Large intestine (tissue), 3 donors: Measurements from ENCODE around the gene KRTAP2-2. TPM values are rescaled to one million over a fixed set of nuclear protein-coding genes. Genes with fewer than 3 reads are reported as not detected.
"Not testable (repeated sequence)": the region's sequence is repeated elsewhere in the genome, so short reads cannot be mapped to it uniquely, and the experiment has no call there.

Experiments used
- DNase-seq, 2 donors: peaks; one replicate each; pipeline versions ENCODE4 v3.0.0 to v3.0.0-alpha.2; 2013
- H3K27ac ChIP-seq: one replicate; pipeline ENCODE4 v1.5.1; 2013; ENCODE audit warnings: low read length
- H3K27me3 ChIP-seq: 2 replicates; pipeline ENCODE4 v1.6.1; 2013; ENCODE audit warnings: low read length; ENCODE audit not compliant: control insufficient read depth, insufficient read depth
- H3K36me3 ChIP-seq: 2 replicates; pipeline ENCODE4 v1.6.1; 2013; ENCODE audit warnings: low read length; ENCODE audit not compliant: control insufficient read depth, insufficient read depth
- H3K4me1 ChIP-seq: one replicate; pipeline ENCODE4 v1.6.1; 2013; ENCODE audit warnings: low read length; ENCODE audit not compliant: control insufficient read depth, insufficient read depth
- H3K4me3 ChIP-seq: one replicate; pipeline ENCODE4 v1.5.1; 2013; ENCODE audit warnings: low read length
- H3K9me3 ChIP-seq: one replicate; pipeline ENCODE4 v1.6.1; 2013; ENCODE audit warnings: mild to moderate bottlenecking, low read depth, low read length, moderate library complexity; ENCODE audit not compliant: control insufficient read depth
- WGBS: methylation state at CpG from one replicate; pipeline ENCODE4 v1.1.5; 2013; ENCODE audit warnings: low lambda C conversion rate; ENCODE audit not compliant: insufficient coverage; 5-methylcytosine and 5-hydroxymethylcytosine counted together
- polyA plus RNA-seq: library from polyadenylated mRNA; unstranded; fragments of 120-200 nt; gene quantifications from one replicate; pipeline ENCODE4 v1.2.1, GENCODE V29; 2013

KRTAP2-2 gene
- polyA plus RNA-seq, 1 donor = not detected

DNA sequence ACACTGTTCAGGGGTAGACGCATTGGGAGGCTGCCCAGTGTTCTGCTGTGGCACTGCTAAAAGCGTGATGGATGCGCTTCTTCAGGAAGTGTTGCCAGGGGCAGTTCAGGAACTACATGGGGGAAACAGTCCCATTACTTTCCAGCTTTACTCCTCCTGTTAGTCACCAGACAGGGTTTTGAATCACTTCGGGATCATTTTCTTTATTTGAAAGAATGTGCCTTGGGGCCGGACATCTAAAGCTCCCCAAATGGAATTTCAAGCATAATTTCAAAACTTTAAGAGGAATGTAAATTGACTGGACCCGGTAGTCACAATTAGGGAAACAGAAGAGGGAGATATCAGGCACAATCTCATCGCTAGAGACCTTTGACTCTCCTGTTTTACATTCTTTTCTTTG lies 6.6 kb downstream of the KRTAP2-2 start:
- Histone ChIP-seq H3K36me3 (no peaks in the 10 kb centered on the region), H3K4me3 (no peak overlapping the region), H3K9me3 (no peaks in the 10 kb centered on the region), H3K27ac (no peak overlapping the region), H3K4me1 (no peaks in the 10 kb centered on the region), H3K27me3 (peaks cover 20% of the 10 kb centered on the region)
- 52% methylated on average over 2 of the region's 7 CpGs for WGBS
- DNase-seq = no peak

DNA sequence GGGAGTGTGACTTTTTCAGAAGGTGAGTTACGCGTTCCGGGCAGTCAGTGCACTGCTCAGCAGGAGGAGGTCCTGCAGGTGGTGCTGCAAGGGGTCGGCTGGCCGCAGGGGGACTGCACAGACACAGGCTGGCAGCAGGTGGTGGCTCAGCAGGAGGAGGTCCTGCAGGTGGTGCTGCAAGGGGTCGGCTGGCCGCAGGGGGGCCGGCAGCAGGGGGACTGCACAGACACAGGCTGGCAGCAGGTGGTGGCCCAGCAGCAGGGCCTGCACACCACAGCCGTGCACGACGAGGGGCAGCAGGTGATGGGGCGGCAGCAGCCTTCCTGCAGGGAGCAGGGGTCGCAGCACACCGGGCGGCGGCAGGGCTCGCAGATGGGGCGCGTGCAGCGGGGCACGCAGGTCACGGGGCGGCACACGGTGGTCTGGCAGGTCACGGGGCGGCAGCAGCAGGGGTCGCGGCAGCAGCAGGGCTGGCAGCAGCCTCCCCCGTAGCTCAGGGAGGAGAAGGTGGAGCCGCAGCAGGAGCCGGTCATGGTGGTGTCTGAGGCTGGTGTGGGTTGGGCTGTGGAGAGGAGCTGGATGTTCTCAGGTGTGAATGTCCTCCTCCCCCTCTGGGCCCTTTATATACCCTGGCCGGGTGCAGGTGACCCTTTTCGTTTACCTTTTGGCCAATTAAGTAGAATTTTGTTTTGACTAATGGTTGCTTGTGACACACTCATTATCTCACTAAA lies 8.1 kb downstream of the KRTAP2-2 start, which contains the start of gene KRTAP2-1:
Gene KRTAP2-1, minus strand, starts transcription at position 582 of the 731 bp plus-strand sequence. Its CDS starts 49 bp downstream, at position 533.
- H3K4me1 ChIP-seq, DNase-seq, H3K4me3 ChIP-seq, H3K36me3 ChIP-seq, H3K9me3 ChIP-seq, H3K27ac ChIP-seq: not testable (repeated sequence)
- peaks cover 20% of the 10 kb centered on the region for H3K27me3 ChIP-seq
- no CpG with 5 or more reads among the region's 33 CpGs for WGBS

DNA sequence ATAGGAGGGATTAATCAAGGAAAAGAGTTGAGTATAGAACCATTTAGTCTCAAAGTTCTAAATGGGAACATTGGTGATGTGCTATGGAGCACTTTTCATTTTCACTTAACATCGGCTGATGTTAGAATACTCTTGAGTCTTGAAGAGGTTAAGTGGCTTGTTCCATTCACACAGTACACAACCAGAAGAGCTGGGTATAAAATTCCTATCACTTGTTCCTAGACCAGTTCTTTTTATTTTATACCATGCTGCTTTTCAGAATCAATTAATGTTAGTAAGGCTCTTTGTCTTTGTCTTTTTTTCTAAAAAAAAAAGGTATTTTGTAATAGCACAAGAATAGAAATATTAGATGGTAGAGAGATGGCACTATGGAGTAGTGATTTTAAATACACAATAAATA lies 12.1 kb downstream of the KRTAP2-2 start:
- no peak for DNase-seq
- WGBS = 100% methylated on average over 1 of the region's 1 CpG
- Histone ChIP-seq H3K9me3 (no peaks in the 10 kb centered on the region), H3K4me1 (no peaks in the 10 kb centered on the region), H3K4me3 (no peak overlapping the region), H3K27me3 (peaks cover 16% of the 10 kb centered on the region), H3K36me3 (no peaks in the 10 kb centered on the region), H3K27ac (no peak overlapping the region)

DNA sequence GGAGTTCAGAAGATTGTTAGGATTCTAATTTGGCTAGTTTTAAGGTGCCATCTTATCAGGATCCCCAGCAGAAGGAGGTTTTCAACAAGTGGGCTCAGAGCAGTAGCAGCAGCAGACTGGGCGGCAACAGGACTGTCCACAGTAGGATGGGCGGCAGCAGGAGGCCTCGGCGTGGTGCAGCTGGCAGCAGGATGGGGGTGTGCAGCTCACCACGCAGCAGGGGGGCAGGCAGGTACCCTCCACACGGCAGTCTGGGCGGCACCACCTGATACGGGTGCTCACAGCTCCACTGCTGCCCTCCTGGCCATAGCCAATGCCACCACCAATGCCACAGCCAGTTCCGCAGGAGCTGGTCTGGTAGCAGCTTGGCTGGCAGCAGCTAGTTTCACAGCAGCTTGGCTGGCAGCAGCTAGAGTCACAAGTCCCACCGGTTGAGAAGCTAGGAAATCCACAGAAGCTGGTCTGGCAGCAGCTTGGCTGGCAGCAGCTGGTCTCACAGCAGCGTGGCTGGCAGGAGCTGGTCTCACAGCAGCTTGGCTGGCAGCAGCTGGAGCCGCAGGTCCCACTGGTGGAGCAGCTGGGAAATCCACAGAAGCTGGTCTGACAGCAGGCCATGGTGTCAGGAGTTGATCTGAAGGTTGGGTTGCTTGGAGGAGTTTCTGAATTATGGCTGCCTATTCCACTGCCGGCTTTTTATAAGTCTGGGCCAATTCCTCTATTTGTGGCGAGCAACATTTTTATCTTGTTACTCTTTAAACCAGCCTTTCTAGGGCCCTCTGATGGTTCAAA lies 14.1 kb downstream of the KRTAP2-2 start, which contains the start of gene KRTAP1-1:
Gene KRTAP1-1, minus strand, starts transcription at position 668 of the 789 bp plus-strand sequence. Its CDS starts 53 bp downstream, at position 615.
- H3K36me3 ChIP-seq, H3K4me1 ChIP-seq, H3K27ac ChIP-seq, H3K4me3 ChIP-seq, H3K27me3 ChIP-seq, H3K9me3 ChIP-seq, DNase-seq: not testable (repeated sequence)
- WGBS = no CpG with 5 or more reads among the region's 14 CpGs

DNA sequence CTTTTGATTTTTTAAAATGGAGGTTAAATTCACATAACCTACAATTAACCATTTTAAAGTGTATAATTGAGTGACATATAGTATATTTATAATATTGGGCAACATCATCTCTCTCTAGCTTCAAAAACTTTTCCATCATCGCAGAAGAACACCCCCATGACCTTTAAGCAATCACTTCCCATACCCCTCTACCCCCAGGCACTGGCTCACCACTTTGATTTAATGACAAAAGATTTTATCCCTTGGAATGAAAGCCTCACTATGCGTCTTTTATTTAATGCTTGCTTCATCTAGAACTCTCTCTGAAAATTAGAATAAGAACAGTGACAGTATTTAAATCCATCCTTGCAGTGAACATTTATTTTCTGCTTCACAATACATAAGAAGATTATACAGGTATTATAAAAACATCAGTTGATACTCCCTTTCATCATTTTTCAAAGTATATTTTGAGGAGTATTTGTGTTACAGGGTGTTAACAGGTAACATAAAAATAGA lies 17.1 kb downstream of the KRTAP2-2 start:
- Histone ChIP-seq H3K27me3 (peaks cover 3% of the 10 kb centered on the region), H3K4me3 (no peak overlapping the region), H3K4me1 (no peaks in the 10 kb centered on the region), H3K27ac (no peak overlapping the region), H3K36me3 (no peaks in the 10 kb centered on the region), H3K9me3 (no peaks in the 10 kb centered on the region)
- WGBS = no CpG with 5 or more reads among the region's 2 CpGs
- DNase-seq = no peak

DNA sequence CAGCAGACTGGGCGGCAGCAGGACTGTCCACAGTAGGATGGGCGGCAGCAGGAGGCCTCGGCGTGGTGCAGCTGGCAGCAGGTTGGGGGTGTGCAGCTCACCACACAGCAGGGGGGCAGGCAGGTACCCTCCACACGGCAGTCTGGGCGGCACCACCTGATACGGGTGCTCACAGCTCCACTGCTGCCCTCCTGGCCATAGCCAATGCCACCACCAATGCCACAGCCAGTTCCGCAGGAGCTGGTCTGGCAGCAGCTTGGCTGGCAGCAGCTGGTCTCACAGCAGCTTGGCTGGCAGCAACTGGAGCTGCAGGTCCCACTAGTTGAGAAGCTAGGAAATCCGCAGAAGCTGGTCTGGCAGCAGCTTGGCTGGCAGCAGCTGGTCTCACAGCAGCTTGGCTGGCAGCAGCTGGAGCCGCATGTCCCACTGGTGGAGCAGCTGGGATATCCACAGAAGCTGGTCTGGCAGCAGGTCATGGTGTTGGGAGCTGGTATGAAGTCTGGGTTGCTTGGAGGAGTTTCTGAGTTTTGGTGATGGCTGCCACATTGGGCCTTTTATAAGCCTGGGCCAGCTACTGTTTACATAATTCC lies 20.6 kb downstream of the KRTAP2-2 start, which contains the start of gene KRTAP1-3:
Gene KRTAP1-3, minus strand, starts transcription at position 529 of the 590 bp plus-strand sequence. Its CDS starts 53 bp downstream, at position 476.
- WGBS = no CpG with 5 or more reads among the region's 10 CpGs
- not testable (repeated sequence) for H3K27me3 ChIP-seq, DNase-seq, H3K4me3 ChIP-seq, H3K9me3 ChIP-seq, H3K27ac ChIP-seq, H3K4me1 ChIP-seq, H3K36me3 ChIP-seq

DNA sequence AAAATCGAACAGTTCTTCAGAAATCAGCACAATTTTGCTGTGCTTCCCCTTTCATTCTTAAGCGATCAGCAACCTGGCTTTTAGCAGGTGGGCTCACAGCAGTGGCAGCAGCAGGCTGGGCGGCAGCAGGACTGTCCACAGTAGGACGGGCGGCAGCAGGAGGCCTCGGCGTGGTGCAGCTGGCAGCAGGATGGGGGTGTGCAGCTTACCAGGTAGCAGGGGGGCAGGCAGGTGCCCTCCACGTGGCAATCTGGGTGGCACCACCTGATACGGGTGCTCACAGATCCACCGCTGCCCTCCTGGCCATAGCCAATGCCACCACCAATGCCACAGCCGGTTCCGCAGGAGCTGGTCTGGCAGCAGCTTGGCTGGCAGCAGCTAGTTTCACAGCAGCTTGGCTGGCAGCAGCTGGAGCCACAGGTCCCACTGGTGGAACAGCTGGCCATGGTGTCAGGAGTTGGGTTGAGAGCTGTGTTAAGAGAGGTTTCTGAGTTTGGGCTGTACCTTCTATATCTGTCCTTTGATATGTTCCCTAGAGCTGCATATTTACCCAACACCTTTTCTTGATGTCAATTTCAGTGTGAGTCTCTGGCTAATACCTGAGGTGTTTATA lies 25.3 kb downstream of the KRTAP2-2 start, which contains the start of gene KRTAP1-4:
Gene KRTAP1-4, minus strand, starts transcription at position 563 of the 613 bp plus-strand sequence. Its CDS starts 117 bp downstream, at position 446.
- no peaks in the 10 kb centered on the region for H3K27me3 ChIP-seq
- H3K36me3 ChIP-seq = no peaks in the 10 kb centered on the region
- no peaks in the 10 kb centered on the region for H3K4me1 ChIP-seq
- WGBS = no CpG with 5 or more reads among the region's 12 CpGs
- no peak for DNase-seq
- no peaks in the 10 kb centered on the region for H3K9me3 ChIP-seq
- H3K4me3 ChIP-seq = no peak within 1 kb of the TSS
- H3K27ac ChIP-seq = no peak within 1 kb of the TSS

DNA sequence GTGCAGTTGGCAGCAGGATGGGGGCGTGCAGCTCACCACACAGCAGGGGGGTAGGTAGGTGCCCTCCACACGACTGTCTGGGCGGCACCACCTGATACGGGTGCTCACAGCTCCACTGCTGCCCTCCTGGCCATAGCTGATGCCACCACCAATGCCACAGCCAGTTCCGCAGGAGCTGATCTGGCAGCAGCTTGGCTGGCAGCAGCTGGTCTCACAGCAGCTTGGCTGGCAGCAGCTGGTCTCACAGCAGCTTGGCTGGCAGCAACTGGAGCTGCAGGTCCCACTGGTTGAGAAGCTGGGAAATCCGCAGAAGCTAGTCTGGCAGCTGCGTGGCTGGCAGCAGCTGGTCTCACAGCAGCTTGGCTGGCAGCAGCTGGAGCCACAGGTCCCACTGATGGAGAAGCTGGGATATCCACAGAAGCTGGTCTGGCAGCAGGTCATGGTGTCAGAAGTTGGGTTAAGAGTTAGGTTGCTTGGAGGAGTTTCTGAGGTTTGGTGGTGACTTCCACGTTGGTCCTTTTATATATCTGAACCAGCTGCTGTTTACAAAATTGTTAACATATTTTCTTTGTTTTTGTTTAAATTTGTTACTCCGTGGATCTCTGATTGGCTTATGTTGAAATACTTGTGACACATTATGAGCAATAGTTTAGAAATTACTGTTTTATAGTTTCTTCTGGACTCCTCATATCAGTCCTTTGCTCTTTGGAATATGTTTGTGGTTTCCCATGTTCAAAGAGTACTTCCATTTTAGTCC lies 28.1 kb downstream of the KRTAP2-2 start, which contains the start of gene KRTAP1-5:
Gene KRTAP1-5, minus strand, starts transcription at position 494 of the 757 bp plus-strand sequence. Its CDS starts 53 bp downstream, at position 441.
- Histone ChIP-seq H3K4me1 (no peaks in the 10 kb centered on the region), H3K9me3 (no peaks in the 10 kb centered on the region), H3K27ac (no peak within 1 kb of the TSS), H3K27me3 (no peaks in the 10 kb centered on the region), H3K36me3 (no peaks in the 10 kb centered on the region), H3K4me3 (no peak within 1 kb of the TSS)
- no peak for DNase-seq
- 64% methylated on average over 2 of the region's 9 CpGs for WGBS

DNA sequence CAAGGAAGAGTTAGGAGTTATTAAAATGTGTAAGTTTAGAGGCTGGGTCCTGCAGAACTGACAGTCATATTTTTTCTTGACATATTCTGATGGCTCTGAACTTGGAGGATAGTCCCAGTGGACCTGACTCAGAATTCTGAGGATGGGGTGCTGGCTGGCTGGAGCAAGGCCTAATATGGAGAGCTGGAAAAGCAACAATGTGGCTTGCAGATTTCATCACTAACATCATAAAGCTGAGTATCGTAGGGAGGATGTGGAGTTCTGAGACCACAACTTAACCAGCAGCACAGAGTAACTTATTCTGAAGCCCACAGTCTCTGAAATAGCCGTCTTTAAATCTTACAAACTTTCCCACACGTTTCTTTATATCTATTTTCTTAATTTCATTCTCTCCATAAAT lies 30.3 kb downstream of the KRTAP2-2 start:
- H3K36me3 ChIP-seq = no peaks in the 10 kb centered on the region
- no peaks in the 10 kb centered on the region for H3K4me1 ChIP-seq
- no peaks in the 10 kb centered on the region for H3K9me3 ChIP-seq
- no peaks in the 10 kb centered on the region for H3K27me3 ChIP-seq
- no peak overlapping the region for H3K4me3 ChIP-seq
- no peak overlapping the region for H3K27ac ChIP-seq
- no CpG with 5 or more reads among the region's 3 CpGs for WGBS
- DNase-seq = no peak
